ENCODE measurements around the gene PRKCB. TPM values are rescaled to one million over a fixed set of nuclear protein-coding genes. Genes with fewer than 3 reads are reported as not detected.

The PRKCB gene
- total and polyA plus RNA-seq, 2 of the 8 experiments (the other 6 are each of a cell fraction or from before 2014, with no cell fraction given): 7.1 to 12.1 TPM

- TF ChIP-seq CBX8 (IDR thresholded peaks at IDR 0.05; ENCODE audit: borderline replicate concordance, low read depth, low read length) (no peak), KDM4A (IDR thresholded peaks at IDR 0.05; ENCODE audit: low read depth, low read length, severe bottlenecking) (no peak), JUND (IDR thresholded peaks at IDR 0.05; ENCODE audit: low read length) (no peak)
These were observed 106.3 kb downstream of the PRKCB start (continued) for GRCh38 chr16:23941963-23942564.
